ENCODE results near the gene TSTD1. TPM values are rescaled to one million over a fixed set of nuclear protein-coding genes. Genes with fewer than 3 reads are reported as not detected.

Gene TSTD1
- total RNA-seq: 42.6 TPM

DNA sequence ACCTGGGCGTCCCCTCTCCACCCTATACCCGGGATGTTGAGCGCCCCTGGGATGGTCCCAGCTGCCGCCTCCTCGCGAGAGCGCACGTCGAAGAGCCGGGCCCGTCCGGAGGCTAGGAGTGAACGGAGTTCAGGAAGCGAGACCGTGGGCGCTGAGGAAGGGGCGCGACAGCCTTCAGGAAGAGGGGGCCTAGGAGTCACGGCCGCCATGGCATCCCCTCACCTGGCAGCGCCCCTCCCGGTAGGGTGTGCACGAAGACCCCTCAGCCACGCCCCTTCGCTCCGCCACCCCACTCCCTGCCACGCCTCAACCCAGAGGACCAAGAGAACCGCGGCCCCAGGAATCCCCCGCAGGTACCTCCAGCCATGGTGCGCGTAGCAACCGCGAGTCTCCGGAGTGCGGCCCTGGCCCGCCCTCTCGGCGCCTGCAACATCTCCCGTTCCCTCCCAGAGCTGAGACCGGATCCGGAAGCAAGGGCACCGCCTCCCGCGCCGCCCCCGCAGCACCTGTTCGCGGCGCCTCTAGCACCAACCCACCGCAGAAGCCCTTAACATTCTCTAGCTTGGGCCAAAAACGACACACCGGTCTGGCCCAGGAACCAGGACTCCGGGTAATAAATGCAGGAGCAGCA is at the start of gene TSTD1:
Gene TSTD1 (minus strand): TSS at position 442 of the 631 bp plus-strand sequence. CDS start 75 bp downstream, at position 367.
- DNase-seq: peak; percentile 42

DNA sequence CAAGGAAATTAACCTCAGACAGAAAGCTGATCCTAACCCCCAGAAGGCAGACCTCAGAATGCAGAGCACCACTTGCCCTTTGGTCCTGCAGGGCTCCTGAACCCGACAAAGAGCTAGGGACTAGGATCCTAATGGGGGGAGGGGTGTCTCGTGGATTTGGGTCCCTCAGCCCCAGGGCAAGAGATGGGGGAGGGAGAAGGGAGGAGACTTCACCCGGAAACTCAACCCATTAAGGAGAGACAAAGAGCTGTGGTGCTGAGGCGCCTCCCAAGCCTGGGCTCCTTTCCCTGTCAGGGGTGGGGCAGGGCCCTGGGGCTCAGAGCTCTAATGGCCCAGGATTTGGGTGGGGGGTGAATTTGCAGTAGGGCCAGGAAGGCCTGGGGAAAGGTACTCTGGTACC is 47.7 kb upstream of the TSTD1 start:
- no peak for DNase-seq

GRCh38 chr1:161085165-161085564 is 46.4 kb upstream of the TSTD1 start:
- no peak for DNase-seq

DNA sequence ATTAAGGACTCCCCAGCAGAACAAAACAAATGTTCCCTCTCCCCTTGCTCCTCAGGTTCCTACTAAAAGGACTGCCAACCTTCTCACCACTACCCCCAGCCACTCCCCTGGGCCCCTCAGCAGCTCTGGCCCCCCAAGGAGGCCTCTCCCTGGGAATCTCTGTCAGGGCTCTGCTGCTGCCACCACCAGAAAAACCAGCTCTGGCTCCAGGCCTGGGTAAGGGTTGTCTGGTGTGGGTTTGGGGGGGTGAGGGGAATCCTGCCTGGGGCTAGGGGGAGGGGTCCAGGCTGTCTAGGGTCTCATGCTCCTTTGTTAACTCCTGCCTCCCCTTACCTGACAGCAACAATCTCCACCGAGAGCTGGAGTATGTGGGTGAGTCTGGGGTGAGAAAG is 45.8 kb upstream of the TSTD1 start:
- no peak for DNase-seq

- no peak for DNase-seq
Observed at GRCh38 chr1:161083748-161084596, 45.2 kb upstream of the TSTD1 start.

- no peak for DNase-seq
Observed at GRCh38 chr1:161082996-161083747, 44.4 kb upstream of the TSTD1 start.

GRCh38 chr1:161082483-161082882 is 43.7 kb upstream of the TSTD1 start:
- DNase-seq: no peak

DNA sequence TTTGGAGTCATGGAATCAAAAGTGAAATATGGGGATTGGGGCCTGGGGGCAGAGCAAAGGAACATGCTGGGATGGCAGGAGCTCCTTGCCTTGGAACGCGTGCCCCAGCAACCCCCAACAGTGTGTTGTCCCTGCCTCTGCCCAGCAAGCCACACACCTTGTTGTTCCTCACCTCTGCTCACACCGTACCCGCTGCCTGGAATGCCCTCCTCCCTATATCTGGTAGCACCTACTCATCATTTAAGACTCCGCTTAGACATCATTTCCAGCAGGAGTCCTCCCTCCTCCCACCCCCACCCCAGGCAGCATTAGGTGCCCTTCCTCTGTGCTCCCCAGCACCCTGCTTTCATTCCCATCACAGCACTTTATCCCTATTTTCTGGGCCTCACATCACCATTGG is 42.8 kb upstream of the TSTD1 start:
- no peak for DNase-seq

GRCh38 chr1:161080441-161081405 is 42.0 kb upstream of the TSTD1 start:
- no peak for DNase-seq

DNA sequence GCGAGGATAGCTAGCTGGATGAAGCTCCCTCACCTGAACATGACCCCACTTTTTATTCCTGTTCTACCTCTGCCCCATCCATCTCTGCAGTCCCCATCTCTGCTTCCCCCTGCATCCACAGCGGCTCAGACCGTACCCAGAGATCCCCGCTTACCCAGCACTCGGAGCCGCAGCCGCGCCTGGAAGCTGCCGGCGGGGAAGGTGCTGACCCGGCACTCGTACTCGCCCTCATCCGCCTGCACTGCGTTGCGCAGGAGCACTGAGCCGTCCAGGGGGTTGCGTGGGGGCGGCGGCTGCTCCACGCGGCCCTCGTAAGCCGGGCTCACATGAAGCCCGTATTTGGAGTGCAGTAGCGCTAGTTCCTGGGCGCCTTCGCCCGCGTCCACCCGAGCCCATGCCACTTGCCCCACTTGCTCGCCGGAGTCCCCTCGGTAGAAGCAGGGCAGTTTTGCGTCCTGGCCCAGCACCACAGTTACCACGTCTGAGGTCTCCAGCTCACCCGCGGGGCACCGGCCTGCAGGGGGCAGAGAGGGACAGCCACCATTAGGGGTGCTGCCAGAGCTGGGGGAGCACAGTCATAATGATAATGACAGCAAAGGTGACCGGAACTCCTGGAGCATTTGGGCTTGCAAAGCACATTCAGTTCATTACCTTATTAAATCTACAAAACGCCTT is 40.8 kb upstream of the TSTD1 start:
- no peak for DNase-seq

DNA sequence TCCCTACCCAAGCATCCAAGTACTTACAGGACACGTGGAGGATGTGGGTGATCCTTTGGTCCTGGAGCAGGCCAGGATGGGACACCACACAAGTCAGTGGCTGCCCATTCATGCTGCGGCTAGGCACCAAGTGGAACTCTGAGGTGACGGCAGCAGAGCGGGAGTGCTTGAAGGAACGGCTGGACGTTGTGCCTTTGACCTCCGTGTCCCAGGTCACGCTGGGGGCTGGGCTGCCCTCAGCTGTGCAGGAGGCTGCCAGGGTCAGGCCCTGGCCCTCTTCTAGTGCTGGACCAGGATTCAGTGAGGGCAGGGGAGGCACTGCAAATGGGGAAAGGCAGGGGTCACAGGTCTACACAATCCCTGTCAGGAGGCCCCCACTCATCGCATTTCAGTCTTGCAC is 38.7 kb upstream of the TSTD1 start:
- no peak for DNase-seq

- DNase-seq: no peak
Observed at GRCh38 chr1:161076410-161076809, 37.6 kb upstream of the TSTD1 start.

GRCh38 chr1:161074676-161075368 is 36.1 kb upstream of the TSTD1 start:
- DNase-seq: no peak

DNA sequence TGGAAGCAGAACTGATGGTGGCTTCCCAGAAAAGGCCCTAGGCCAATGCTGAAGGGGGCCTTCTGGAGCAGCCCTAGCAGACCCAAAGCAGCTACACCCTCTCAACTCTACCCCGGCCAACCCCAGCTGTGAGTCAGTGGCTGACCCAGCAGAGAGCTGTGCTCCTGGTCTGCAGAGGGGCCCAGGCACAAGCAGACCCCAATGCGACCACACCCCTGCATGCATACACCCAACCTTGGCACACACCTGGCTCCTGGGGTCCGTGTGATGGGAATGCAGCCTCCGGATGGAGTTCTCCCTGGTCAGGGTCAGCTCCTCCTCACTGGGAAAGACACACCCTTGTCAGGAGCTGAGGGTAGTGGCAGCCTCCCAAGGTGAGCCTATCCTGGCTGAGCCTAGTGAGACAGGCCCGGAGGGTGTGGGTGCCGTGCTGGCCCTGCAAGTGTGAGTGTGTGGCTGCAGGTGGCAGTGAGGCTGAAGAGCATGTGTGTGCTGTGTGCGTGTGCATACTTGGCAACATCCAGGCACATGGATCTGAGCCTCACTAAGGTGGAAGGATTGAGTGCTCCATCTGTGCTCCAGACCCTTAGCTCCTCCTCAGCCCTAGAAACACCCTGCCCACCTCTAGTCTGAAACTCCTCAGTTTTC is 34.8 kb upstream of the TSTD1 start:
- no peak for DNase-seq

DNA sequence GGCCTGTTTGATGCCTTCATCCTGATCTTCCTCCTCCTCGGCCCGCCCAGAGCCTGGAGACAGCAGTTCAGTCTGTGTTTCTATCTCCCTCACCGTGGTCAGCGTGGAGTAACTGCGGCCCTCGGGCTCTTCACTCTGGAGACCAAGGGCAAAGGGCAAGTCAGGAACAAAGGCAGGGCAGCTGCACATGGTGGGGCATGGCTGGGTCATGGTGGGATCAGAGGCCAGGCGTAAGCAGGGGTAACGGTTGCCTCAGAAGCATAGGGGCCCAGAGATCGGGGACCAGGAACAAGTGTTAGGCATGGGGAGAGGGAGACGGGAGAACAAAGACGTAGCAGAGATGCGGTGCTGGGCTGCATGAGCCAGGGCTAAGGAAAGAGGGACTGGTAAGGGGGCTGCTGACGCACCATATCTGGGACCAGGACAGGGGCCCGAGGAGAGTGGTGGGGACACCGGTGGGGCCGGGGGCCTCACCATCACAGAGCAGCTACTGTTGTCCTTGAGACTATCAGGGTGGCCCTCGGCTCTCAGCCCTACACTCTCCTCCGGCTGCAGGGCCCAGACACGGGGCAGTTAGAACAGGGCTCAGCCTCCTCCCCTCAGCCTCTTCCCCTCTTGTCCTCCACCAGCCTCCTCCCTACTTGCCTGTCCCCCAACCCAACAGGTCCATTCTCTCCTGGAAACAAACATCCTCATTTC is 34.1 kb upstream of the TSTD1 start:
- DNase-seq: no peak

GRCh38 chr1:161071886-161072371 is 33.2 kb upstream of the TSTD1 start:
- no peak for DNase-seq

GRCh38 chr1:161070761-161071160 is 32.0 kb upstream of the TSTD1 start:
- DNase-seq: no peak

GRCh38 chr1:161069731-161070270 is 31.0 kb upstream of the TSTD1 start, which contains the start of gene ARHGAP30:
ARHGAP30 (minus strand) TSS chr1:161069891; CDS start chr1:161069624, 267 bp downstream.
- no peak for DNase-seq

DNA sequence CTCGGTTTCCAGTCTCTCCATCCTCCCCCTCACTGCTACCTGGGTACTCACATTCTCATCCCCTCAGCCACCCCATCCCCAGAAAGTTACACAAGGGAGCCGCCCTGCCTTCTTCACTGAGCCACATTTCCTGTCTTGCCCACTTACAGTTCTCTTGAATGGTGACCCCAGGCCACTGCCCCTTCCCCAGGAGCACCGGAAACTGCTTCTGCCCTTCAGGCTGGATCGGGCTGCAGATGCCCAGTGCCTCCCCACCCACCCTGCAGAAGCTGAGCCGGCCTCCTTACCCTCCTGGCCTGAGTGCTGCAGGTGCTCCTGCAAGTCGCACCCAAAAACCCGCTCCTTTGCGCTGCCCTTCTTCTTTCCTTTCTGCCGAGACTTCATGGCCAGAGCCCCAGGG is 30.5 kb upstream of the TSTD1 start:
- no peak for DNase-seq
